Neural cell (in vitro differentiated cells): ENCODE data around the gene MMP24OS.
"Not testable (repeated sequence)": the region's sequence is repeated elsewhere in the genome, so short reads cannot be mapped to it uniquely, and the experiment has no call there.

Source experiments
- CTCF ChIP-seq: fragments of 450-650 bp; IDR thresholded peaks from 2 replicates; pipeline ENCODE4 v1.5.1; 2014; ENCODE audit warnings: antibody characterized with exemption, mild to moderate bottlenecking, moderate library complexity; ENCODE audit not compliant: poor library complexity, severe bottlenecking
- EP300 ChIP-seq: fragments of 450-650 bp; conservative IDR thresholded peaks from 2 replicates; pipeline ENCODE4 v1.6.1; 2014; ENCODE audit warnings: antibody characterized with exemption, mild to moderate bottlenecking, moderate library complexity; ENCODE audit not compliant: poor library complexity, severe bottlenecking
- MXI1 ChIP-seq: fragments of 450-650 bp; conservative IDR thresholded peaks from 2 replicates; pipeline ENCODE4 v1.6.1; 2014; ENCODE audit warnings: antibody characterized with exemption, mild to moderate bottlenecking; ENCODE audit not compliant: poor library complexity, severe bottlenecking
- POLR2AphosphoS5 ChIP-seq: IDR thresholded peaks from 2 replicates; pipeline ENCODE4 v1.6.1; 2012
- RAD21 ChIP-seq: fragments of 450-650 bp; conservative IDR thresholded peaks from 2 replicates; pipeline ENCODE4 v1.6.1; 2014; ENCODE audit warnings: antibody characterized with exemption, mild to moderate bottlenecking, moderate library complexity

DNA sequence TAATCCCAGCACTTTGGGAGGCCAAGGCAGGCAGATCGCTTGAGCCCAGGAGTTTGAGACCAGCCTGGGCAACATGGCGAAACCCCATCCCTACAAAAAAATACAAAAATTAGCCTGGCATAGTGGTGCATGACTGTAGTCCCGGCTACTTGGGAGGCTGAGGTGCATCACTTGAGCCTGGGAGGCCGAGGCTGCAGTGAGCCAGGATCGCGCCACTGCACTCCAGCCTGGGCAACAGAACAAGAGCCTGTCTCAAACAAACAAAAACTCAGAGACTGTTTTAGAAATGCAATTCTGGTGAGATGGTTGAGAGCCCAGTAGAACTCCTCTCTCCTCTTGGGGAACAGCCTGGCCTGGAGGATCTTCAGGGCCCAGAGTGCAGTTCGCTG, 37.7 kb upstream of the MMP24OS start:
- TF ChIP-seq POLR2AphosphoS5, CTCF, MXI1, RAD21, EP300: not testable (repeated sequence)
